HG02588 (cell line): ENCODE results near the gene VOPP1.
"Not testable (repeated sequence)": the region's sequence is repeated elsewhere in the genome, so short reads cannot be mapped to it uniquely, and the experiment has no call there.

Experiments used
- ATAC-seq: cut with Tn5 transposase; IDR thresholded peaks from one replicate; pipeline ENCODE4 v1.9.1; 2021; ENCODE audit warnings: mild to moderate bottlenecking, moderate library complexity; ENCODE audit not compliant: unreplicated experiment

Gene VOPP1

DNA sequence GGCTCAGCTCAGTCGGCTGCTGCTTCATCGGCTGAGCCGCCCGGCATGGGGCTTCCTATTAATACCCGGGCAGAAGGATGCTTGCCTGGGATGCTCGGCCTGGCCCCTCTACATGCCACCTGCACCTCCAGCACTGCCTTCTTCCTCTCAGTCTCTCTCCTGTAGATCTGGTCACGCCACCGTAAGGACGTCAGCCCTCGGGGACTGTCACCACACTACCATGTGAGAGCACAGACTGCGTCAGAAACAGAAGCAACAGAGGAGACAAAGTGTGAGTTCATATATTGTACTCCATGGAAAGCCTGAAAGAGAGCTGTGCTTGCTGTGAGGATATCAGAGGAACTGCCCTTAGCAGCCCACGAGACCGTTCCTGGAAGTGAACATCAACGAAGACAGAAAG lies 99.9 kb downstream of the VOPP1 start:
- ATAC-seq, result not testable (repeated sequence)

DNA sequence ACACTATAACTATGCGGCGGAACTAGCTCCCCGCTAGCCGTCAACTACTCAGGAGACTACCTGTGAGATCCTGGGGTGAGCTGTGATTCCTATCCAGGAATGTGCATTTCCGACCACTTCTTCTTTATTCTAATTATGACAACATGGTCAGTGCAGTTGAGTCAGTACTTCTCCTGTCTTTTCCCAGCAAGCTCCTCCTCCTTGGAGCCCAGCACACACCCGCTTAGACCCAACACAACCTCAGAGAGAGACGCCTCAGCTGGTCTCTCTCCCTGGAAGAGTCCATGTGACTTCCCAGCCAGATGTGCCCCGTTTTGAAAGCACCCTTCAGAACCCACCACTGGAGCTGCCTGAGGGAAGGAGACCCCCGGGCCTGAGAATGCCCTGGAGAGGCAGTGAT lies 100.7 kb downstream of the VOPP1 start:
- not testable (repeated sequence) for ATAC-seq

DNA sequence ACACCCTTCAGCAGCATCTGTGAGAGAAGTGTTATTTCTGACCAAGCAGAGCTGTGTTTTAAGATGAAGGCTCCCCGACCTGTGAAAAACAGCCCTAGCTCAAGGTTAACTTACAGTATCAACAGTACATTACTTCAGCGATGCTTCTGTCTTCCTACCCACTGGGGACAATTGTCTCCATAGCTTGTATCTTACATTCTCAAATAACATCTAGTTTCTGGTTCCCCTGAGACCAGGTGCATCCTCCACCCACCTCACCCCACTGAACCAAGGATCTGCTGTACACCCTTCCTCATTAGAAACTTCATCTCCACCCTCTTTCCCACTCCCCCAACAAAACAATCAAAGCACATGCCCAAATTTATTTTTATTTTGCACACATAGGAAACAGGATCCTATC lies 102.0 kb downstream of the VOPP1 start:
- ATAC-seq, result no peak

DNA sequence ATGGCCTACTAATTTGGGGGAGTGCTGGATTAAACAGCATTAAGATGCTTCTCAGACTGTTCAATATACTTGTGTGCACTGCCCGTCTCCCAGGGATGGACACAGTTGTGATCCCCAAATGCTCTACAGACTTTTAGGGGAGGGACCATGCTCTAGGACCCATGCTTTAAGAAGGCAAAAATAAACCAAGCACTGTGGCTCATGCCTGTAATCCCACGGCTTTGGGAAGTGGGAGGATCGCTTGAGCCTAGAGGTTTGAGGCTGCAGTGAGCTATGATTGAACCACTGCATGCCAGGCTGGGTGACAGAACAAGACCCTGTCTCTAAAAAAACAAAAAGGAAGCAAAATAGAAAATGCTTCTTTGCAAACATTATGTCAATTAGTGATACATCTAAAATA lies 102.6 kb downstream of the VOPP1 start:
- no peak for ATAC-seq

DNA sequence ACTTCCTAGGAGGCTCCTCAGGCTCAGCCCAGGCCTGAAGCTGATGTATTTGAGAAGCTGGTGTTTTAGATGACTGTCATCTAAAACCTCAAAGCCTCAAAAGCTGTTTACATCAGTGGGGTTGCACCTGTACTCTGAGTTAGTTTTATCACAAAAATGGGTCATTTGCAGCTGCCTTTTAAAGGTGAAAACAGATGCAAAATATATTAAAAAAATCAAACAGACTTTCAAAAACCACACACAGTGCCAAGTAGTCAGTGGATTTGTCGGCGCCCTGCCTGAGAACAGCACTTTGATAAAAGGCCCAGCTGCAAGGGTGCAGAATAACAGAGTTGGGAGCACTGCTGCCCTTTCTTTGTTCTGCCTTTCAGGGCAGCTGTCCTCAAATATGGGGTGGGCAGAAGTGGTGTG lies 103.0 kb downstream of the VOPP1 start:
- ATAC-seq, result no peak

DNA sequence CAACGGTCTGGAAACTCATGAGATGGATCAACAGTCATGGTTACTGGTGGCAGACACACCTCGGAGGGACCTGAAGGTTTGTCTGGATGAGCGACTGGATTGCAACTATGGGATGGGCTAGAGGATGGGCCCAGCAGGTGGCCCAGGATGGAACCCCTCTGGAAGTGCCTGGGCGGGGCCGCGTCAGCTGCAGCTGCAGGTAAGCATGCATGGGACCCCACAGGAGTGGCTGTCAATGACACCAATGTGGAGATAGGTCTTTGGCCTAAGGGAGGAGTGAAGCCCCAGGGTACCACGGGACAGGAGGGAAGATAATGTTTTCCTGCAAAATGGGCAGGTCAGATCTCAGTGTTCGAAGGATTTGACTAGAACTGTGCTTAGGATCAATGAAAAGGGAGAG lies 103.8 kb downstream of the VOPP1 start:
- ATAC-seq, result no peak

DNA sequence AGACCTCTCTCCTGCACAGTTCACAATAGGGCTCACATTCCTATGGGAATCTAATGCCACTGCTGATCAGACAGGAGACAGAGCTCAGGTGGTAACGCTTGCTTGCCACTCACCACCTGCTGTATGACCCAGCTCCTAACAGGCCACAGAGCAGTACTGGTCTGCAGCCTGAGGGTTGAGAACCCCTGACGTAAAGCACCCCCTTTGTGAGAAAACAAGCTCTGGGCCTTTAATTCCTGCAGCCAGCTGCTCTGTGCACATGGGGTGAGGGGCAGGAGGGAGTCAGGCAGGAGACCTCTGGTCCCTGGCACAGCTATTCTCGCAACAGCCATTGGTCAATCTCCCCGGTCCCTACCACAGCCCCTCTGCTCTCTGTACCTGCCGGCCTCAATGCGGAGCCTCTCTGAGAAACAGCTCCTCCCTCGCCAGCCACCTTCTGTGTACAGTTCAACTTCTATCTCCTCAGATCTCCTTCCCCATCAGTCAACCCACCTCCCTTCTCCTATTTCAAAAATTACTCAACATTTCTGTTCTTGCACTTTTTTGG lies 105.2 kb downstream of the VOPP1 start:
- no peak for ATAC-seq

DNA sequence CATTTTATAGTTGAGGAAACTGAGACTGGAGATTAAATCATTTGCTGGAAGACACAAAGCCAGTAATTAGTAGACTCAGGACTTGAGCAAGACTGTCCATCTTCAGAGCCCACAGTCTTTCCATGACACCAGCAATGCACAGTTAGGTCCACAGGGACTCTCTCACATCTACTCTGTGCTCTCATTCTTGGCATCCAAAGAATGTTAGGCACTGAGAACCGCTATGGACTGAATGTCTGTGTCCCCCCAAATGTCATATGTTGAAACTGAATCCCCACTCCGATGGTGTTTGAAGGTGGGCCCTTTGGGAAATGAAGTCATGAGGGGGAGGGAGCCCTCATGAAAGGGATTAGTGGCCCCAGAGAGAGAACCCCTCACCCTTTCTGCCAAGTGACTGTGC lies 106.6 kb downstream of the VOPP1 start:
- no peak for ATAC-seq

DNA sequence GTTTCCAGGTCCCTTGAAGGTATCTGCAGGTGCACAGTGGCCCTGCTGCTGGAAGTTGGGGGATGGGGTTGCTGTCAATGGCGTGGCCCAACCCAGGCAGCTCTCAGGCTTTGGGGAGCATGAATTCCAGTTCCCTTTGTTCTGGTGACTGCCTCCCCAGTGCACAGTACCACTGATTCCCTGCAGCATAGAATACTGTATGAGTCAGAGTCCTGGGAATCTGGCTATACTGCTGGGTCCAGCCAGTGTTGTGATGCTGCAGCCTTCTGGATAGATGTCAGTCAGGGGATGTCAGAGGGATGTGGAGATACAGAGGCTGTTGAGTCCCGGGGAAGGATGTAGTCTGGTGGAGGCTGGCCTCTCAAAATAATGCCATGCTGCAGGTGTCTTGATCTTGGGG lies 107.9 kb downstream of the VOPP1 start:
- ATAC-seq, result no peak

DNA sequence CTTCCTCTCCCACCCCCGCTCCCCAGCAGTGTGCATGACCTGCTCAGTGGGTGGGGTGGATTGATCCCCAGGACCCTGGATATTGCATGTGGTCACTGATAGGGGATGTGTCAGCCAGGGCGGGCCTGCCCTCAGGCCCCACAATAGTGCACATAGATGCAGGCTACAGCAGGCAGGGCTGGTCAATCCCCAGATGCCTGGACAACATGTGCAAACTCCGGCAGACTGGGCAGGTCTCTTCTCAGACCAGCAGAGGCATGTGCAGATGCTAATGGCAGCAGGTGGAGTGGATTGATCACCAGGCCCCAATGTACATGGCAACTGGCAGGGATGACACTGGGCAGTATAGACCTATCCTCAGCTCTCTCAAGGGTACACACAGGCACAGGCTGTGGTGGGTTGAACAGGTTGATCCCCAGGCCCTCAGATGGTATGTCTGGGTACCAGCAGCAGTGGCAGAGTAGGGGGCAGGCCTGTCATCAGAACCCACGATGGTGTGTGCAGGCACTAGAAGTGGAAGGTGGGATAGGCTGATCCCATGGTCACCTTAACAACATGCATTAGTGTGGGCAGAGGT lies 108.5 kb downstream of the VOPP1 start:
- no peak for ATAC-seq

DNA sequence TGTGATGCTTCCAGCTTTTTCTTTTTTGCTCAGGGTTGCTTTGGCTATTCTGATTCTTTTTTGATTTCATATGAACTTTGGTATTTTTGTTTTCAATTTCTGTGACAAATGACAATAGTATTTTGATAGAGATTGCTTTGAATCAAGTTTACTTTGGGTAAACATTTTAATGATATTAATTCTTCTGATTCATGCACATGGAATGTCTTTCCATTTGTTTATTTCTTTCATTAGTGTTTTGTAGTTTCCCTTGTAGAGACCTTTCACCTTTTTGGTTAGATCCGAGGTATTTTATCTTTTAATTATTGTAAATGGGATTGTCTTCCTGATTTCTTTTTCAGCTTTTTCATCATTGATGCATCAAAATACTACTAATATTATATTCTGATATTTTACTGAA lies 114.0 kb downstream of the VOPP1 start:
- ATAC-seq, result no peak

DNA sequence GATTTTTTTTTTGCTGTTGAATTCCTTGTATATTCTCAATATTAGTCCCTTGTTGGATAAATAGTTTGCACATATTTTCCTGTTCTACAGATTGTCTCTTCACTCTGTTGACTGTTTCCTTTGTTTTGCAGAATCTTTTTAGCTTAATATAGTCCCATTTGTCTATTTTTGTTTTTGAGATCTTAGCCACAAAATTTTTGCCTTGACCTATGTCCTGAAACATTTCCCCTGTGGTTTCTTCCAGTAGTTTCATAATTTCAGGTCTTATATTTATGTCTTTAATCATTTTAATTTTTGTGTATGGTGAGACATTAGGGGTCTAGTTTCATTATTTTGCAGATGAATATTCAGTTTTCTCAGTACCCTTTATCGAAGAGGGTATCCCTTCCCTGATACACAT lies 114.5 kb downstream of the VOPP1 start:
- ATAC-seq, result no peak

DNA sequence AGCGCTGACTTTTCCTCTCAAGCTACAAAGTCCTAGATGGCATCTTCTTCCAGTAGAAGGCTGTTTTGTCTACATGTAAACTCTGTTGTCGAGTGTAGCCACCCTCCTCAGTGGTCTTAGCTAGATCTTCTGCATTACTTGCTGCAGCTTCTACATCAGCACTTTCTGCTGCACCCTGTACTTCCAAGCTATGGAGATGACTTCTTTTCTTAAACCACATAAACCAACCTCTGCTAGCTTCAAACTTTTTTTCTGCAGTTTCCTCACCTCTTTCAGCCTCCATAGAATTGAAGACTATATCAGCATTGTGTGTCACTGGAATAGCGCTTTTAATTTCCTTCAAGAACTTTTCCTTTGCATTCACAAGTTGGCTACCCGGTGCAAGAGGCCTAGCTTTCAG lies 119.3 kb downstream of the VOPP1 start:
- ATAC-seq, result no peak

DNA sequence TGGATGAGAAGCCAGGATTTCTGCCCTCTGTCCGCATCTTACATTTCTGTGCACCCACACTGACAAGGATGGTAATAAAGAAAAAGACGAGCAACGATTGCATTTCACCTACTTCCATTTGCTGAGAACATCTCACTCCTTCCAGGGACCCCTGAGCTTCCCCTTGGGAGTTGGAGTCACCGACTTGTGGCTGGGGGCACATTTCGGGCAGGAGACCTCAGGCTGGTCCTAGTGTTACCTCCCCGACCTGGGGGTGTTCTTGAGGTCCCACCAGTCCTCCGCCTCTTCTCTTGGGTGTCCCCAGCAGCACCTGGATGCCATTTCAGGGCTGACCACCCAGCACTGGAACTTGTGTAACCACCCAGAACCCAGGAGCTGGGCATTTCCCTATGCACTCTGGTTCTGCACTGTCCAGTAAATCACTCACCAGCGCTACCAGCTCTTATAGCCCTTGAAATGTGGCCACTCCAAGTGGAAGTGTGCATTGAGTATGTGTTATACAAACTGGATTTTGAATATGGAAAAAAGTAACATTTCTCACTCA lies 122.2 kb downstream of the VOPP1 start:
- no peak for ATAC-seq

DNA sequence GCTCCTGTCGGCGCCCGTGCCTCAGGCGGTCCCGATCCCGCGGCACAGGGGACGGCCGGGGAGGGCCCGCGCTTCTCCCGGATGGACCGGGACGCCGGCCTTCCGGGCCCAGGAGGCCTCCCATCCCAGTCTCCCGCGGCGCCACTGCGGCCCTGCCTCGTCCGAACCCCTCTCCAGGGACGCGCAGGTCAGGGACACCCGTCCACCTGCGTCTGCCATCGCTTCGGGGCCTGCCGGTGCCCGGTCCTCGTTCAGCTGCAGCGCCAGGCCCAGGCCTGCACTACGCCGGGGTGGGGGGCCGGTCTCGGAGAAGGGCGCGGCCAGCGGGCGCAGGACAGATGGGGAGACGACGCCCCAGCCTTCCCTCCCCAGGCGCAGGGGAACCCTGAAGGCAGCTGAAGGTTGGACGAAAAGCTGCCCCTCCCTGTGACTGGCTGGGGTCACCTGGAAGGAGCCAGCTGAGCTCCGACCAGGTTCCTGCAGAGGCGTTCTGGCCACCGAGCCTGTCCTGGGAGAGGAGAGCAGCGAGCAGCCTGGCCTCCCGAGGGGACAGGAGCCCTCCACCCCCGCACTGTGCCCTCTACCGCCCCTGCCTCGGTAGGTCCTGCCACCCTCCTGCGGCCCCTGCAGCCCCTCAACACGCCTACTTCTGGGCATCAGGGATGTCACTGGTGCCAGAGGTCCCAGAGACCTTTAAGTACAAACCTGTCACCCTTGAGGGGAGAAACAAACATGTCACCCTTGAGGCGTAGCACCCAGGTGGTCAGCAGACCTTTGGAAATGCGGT lies 122.9 kb downstream of the VOPP1 start:
- ATAC-seq, result no peak

DNA sequence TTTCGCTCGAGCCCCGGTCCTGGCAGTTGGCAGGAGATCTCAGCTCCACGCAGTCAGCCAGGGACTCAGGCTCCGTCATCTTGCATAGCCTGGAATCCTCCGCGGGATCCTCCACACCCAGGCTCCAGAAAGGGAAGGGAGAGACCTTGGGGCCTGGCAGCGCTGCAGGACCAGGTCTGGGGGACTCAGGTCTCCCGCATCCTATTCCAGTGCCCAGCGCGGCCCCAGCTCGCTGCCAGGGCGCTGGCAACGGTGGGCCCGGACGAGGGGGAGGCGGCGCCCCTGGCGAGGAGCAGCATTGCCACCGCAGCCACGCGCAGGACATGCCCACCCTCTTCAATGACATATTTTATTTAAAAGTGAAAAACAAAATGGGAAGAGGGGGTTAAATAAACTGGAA lies 123.8 kb downstream of the VOPP1 start:
- no peak for ATAC-seq

DNA sequence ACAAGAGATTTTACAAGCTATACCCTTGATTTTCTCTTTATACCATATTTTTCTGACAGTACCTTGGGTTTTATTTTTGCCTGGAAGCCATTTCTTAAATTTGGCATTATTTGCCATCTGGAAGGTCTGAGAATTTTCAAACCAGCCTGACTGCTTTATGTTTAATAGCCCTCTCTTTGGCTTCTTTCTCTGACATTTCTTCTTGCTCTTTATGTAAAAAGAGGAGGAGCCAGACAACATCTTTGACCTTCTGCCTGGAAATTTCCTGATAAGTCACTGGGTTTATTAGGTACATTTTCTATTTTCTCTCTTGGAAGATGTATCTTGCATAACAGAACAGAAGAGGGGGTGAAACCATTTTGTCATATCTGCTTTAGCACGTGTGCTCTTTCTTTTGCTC lies 127.5 kb downstream of the VOPP1 start:
- ATAC-seq, result no peak

DNA sequence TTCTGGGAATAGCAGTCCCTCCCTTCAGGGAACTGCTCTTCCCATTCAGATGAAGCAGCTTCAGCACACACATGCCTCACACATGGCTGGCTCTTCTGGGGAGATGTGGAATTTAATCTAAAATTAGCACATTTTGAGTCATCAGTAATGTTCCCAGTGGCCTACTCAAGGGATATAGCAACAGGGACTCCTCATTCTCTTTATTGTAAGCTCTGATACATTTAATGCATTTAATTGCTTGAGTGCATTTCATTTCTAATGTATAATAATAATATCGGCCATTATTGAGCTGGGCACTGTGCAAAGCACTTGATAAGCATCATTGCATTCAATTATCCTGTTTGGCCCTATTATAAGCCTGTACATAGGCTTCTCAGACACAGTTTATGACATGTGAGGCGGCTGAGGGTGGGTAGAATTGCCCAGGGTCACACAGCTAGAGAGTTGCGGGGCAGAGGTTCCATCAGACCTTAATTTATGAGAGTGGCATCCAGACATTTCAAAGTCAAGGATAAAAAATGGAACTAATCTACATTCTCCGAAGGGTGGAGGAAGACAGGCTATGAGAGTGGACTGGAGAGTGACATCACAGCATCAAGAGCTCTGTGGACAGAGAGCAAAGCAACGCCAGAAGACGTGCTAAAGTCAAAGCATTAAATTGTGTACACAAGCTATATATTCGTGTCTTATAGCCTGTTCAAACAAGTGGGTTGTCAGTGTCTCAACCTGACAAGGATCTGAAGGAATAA lies 130.4 kb downstream of the VOPP1 start:
- ATAC-seq, result no peak

DNA sequence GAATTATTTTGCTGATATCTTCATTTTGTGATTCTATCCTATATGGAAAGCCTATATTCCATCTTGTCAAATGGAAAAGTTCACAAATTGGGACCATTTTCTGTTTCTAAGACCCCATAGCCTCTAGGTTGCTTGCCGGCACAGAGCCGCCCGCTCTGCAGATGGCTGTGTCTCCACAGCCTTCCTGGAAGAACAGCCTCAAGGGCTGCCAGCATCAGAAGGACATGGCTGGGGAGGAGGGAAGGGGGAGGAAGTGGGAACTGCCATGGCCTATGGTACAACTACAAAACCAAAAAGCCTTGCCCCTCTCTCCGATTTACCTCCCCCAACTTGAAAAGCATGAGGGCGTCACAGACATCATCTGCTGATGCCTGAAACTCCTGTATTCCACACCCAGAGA lies 131.3 kb downstream of the VOPP1 start:
- no peak for ATAC-seq

DNA sequence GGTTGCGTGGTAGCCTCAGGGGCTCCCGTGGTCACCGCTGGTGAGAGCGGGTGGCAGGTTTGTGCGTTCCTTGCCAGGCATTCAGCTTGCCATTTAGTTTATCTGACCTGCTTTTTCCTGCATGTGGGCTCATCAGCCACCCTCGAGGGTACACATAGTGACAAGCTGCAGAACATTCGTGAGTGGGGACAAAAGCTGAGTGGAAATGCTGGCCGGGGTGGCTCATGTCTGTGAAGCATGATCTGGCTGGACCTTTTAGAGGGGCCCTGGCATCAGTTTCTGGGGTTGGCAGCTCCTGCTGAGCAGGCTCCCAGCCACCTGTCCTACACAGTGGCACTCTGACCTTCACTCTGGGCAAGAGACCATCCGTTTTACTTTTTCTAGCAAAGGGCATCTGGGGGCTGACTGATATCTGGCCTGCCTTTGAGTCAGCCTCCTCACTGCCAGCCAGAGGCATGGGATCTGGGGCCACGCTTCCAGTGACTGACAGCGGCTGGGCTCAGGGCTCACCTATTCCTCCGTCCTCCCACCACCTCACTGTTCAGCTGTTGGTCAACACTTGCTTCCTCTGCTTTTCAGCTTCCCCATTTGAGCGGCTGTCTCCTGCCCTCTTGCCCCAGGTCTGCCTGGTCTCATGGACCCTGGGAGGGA lies 132.1 kb downstream of the VOPP1 start:
- no peak for ATAC-seq

DNA sequence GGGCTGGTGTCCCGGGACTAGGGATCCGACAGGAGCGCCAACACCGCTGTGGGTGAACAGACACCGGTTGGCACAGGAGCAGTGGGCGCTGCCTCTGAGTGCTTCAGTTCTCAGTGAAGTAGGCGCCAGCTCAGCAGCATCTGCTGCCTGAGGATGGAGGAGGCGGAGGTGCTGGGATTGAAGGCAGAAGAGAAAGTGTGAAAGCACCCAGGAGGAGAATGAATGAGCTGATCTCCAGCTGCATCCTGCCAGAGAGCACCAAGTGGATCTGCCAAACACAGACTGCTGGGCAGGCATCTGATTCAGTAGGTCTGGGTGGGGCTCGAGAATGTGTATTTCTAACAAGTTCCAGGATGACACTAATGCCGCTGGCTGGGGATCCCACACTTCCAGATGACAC lies 132.7 kb downstream of the VOPP1 start:
- ATAC-seq, result no peak
